Lung (tissue), 12 donors: ENCODE results near the gene PCYT1B. TPM values are rescaled to one million over a fixed set of nuclear protein-coding genes. Genes with fewer than 3 reads are reported as not detected.
"Not testable (repeated sequence)": the region's sequence is repeated elsewhere in the genome, so short reads cannot be mapped to it uniquely, and the experiment has no call there.

ENCODE experiments used
- ATAC-seq: fragments of 200-7000 bp; cut with Tn5 transposase; one replicate; pipeline ENCODE4 v1.9.1; 2020; ENCODE audit warnings: moderate number of reproducible peaks; ENCODE audit not compliant: insufficient read depth, low FRiP score
- DNase-seq, 3 donors: peaks; one replicate each; pipeline ENCODE4 v3.0.0-alpha.2; 2013 to 2017
- H3K27ac ChIP-seq, 2 donors: one replicate each; pipeline ENCODE4 v1.5.1; 2013; ENCODE audit warnings: mild to moderate bottlenecking in 2 of 2, moderate library complexity in 2 of 2, control low read depth in 1 of 2, inconsistent platforms in 1 of 2, low read depth in 1 of 2, low read length in 1 of 2
- H3K27me3 ChIP-seq, 3 donors: one replicate each; pipeline ENCODE4 v1.5.1; 2013; ENCODE audit warnings: low read length in 2 of 3; ENCODE audit not compliant: control insufficient read depth in 3 of 3, insufficient read depth in 3 of 3
- H3K36me3 ChIP-seq, 4 donors: one replicate each; pipeline ENCODE4 v1.5.1; 2013; ENCODE audit warnings: low read length in 4 of 4, mild to moderate bottlenecking in 1 of 4, moderate library complexity in 1 of 4; ENCODE audit not compliant: control insufficient read depth in 4 of 4, insufficient read depth in 4 of 4
- H3K4me1 ChIP-seq, 5 donors: one replicate each; pipeline ENCODE4 v1.5.1; 2013; ENCODE audit warnings: low read length in 5 of 5, mild to moderate bottlenecking in 2 of 5, moderate library complexity in 1 of 5; ENCODE audit not compliant: control insufficient read depth in 5 of 5, insufficient read depth in 5 of 5
- H3K4me3 ChIP-seq: one replicate; pipeline ENCODE4 v1.5.1; 2013; ENCODE audit warnings: mild to moderate bottlenecking, control low read depth, moderate library complexity
- H3K9ac ChIP-seq, 2 donors: one replicate each; pipeline ENCODE4 v1.5.1; 2013; ENCODE audit warnings: low read length in 2 of 2, control low read depth in 1 of 2; ENCODE audit not compliant: insufficient read depth in 1 of 2
- H3K9me3 ChIP-seq, 4 donors: one replicate each; pipeline ENCODE4 v1.5.1; 2013; ENCODE audit warnings: low read length in 3 of 4, mild to moderate bottlenecking in 1 of 4, moderate library complexity in 1 of 4; ENCODE audit not compliant: control insufficient read depth in 4 of 4, insufficient read depth in 3 of 4
- WGBS, 2 donors: extraction: QIAGEN DNeasy Blood & Tissue Kit; methylation state at CpG; one replicate each; pipeline ENCODE4 v1.1.7; 2013; 5-methylcytosine and 5-hydroxymethylcytosine counted together
- polyA plus RNA-seq, 2 donors: library from polyadenylated mRNA; stranded (reverse); fragments of 200-250 nt; gene quantifications; one replicate each; pipeline ENCODE4 v1.2.1, GENCODE V29; 2013
- total RNA-seq, 2 donors: library from RNA; depleted of rRNA in 1 of 2; stranded (reverse); fragments of >200 nt in 1 of 2; gene quantifications; one replicate each; pipeline ENCODE4 v1.2.1, GENCODE V29; 2014 to 2021
- TF ChIP-seq, protein P1 (sequence below): IDR thresholded peaks from 2 replicates; pipeline ENCODE4 v1.5.1; 2012; ENCODE audit warnings: mild to moderate bottlenecking; ENCODE audit errors: control extremely low read depth, extremely low read depth
- donor health status: control.
- donor health status: control.
- donor health status: Bipolar disorder and iron deficiency.
- donor health status: healthy.
- donor health status: DM: yes; HTN: yes; CAD: no.

Gene PCYT1B
- total and polyA plus RNA-seq, 4 donors, result 0.35 to 5.0 (median 2.4) TPM

DNA sequence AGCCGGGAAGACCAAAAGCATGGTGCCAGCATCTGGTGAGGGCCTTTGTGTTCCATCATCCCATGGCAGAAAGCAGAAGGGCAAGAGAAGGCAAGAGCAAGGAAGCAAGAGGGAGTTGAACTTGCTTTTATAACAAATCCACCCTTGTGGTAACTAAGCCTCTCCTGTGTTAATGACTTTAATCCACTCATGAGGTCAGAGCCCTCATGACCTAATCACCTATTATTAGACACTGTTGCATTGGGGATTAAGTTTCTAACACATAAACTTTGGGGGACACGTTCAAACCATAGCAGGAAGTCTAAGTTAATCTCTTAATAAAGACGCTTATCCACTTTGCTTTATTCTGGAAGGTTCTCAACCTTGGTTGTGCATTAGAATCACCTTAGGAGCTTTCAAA is 12.5 kb upstream of the PCYT1B start:
- Histone ChIP-seq H3K27me3 (peaks cover 0 to 17% (median 10%) of the 10 kb centered on the region in 3 donors), H3K4me1 (no peaks in the 10 kb centered on the region), H3K27ac (no peak overlapping the region), H3K9me3 (no peaks in the 10 kb centered on the region), H3K9ac (no peak overlapping the region), H3K36me3 (no peaks in the 10 kb centered on the region), H3K4me3 (no peak overlapping the region)
- TF ChIP-seq, protein P1, sequence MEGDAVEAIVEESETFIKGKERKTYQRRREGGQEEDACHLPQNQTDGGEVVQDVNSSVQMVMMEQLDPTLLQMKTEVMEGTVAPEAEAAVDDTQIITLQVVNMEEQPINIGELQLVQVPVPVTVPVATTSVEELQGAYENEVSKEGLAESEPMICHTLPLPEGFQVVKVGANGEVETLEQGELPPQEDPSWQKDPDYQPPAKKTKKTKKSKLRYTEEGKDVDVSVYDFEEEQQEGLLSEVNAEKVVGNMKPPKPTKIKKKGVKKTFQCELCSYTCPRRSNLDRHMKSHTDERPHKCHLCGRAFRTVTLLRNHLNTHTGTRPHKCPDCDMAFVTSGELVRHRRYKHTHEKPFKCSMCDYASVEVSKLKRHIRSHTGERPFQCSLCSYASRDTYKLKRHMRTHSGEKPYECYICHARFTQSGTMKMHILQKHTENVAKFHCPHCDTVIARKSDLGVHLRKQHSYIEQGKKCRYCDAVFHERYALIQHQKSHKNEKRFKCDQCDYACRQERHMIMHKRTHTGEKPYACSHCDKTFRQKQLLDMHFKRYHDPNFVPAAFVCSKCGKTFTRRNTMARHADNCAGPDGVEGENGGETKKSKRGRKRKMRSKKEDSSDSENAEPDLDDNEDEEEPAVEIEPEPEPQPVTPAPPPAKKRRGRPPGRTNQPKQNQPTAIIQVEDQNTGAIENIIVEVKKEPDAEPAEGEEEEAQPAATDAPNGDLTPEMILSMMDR, result no peak
- WGBS, 2 donors, result 75 to 82% methylated on average over 3 of the region's 3 CpGs
- DNase-seq (no peak), ATAC-seq (no peak)

DNA sequence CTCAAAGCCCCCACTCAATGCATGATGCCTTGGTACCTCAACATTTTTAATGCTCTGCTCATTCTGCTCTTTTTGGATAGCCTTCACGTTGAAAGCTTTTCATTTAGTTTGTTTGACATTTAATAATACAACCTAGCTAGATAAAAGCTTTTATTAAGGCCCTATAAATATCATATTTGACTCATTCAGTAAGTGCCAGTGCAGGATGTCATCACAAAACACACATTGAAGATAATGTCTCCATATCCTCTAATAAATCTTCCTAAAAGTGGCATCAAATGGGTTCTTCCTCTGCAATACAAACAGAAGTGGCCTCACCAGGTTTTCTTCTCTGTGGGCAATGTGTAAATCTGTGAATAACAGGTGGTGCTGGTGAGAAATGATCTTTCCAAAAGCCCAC is 12.0 kb upstream of the PCYT1B start:
- TF ChIP-seq, protein P1, result no peak
- Histone ChIP-seq H3K9ac (no peak overlapping the region), H3K36me3 (no peaks in the 10 kb centered on the region), H3K4me1 (no peaks in the 10 kb centered on the region), H3K9me3 (no peaks in the 10 kb centered on the region), H3K27me3 (peaks cover 0 to 16% (median 10%) of the 10 kb centered on the region in 3 donors), H3K4me3 (no peak overlapping the region), H3K27ac (no peak overlapping the region)
- no peak for ATAC-seq
- no peak for DNase-seq
- 39 to 89% methylated on average over 1 of the region's 1 CpG for WGBS, 2 donors

DNA sequence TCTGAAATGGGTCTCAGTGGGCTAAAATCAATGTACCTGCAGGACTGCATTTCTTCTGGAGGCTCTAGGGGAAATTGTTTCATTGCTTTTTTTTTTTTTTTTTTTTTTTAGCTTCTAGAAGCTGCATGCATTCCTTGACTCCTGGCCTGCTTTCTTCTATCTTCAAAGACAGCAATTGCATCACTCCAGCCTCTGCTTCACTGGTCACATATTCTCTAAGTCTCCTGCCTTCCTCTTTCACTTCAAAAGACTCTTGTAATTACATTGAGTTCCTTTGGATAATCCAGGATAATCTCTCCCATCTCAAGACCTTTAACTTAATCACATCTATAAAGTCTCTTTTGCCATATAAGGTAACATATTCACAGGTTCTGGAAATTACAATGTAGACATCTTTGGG is 11.3 kb upstream of the PCYT1B start:
- ATAC-seq (no peak), DNase-seq (no peak)
- no peaks in the 10 kb centered on the region for H3K4me1 ChIP-seq
- H3K9ac ChIP-seq, result no peak overlapping the region
- no peak overlapping the region for H3K27ac ChIP-seq
- H3K9me3 ChIP-seq, result no peaks in the 10 kb centered on the region
- peaks cover 0 to 13% (median 10%) of the 10 kb centered on the region in 3 donors for H3K27me3 ChIP-seq
- no peaks in the 10 kb centered on the region for H3K36me3 ChIP-seq
- TF ChIP-seq, protein P1, result no peak
- H3K4me3 ChIP-seq, result no peak overlapping the region

DNA sequence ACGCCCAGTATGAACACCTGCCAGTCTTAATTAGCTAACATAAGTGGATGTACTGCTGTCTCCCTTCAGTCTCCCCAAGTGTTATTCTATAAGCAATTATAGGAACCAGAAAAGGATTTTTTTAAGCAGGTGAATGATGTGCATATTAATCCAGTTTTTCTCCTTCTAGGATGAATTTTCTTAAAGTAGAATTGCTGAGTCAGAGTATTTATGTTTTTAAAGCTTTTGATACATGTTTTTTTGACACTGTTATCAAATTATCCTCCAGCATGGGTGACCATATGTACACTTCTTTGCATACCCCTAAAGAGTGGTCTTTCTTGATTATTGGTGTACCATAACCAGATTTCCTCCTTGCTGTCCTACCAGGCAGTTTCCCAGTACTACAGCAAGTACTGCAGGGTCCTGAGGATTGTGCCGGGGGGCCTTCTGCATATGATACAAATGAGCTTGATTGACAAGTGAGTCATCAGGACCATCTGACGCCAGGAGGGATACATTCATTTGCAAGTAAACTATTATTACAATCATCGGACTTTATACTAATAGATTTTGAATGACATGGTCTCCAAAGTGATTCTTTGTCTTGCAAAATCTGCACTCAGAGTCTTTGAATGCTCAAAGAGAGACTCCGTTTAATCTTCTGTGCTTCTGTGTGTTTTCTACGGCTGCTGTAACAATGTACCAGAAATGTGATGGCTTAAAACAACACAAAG is 10.7 kb upstream of the PCYT1B start:
- H3K27me3 ChIP-seq, result peaks cover 0 to 13% (median 6%) of the 10 kb centered on the region in 3 donors
- 66 to 89% methylated on average over 6 of the region's 6 CpGs for WGBS, 2 donors
- TF ChIP-seq, protein P1, result no peak
- DNase-seq (no peak), ATAC-seq (no peak)
- H3K4me3 ChIP-seq, result no peak overlapping the region
- H3K36me3 ChIP-seq, result no peaks in the 10 kb centered on the region
- H3K9me3 ChIP-seq, result no peaks in the 10 kb centered on the region
- H3K4me1 ChIP-seq, result no peaks in the 10 kb centered on the region
- H3K27ac ChIP-seq, result no peak overlapping the region
- no peak overlapping the region for H3K9ac ChIP-seq

DNA sequence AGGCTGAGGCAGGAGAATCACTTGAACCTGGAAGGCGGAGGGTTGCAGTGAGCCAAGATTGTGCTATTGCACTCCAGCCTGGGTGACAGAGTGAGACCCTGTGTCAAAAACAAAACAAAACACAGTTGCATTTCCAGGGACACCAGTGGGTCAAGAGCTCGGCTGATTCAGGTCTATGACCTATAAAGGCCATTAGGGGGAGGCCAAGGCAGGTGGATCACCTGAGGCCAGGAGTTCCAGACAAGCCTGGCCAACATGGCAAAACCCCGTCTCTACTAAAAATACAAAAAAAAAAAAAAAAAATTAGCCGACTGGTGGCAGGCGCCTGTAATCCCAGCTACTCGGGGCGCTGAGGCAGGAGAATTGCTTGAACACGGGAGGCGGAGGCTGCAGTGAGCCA is 8.5 kb upstream of the PCYT1B start:
- not testable (repeated sequence) for H3K36me3 ChIP-seq, H3K27me3 ChIP-seq, H3K9ac ChIP-seq, H3K27ac ChIP-seq, DNase-seq, H3K4me3 ChIP-seq, ATAC-seq, H3K9me3 ChIP-seq, H3K4me1 ChIP-seq
- WGBS, 2 donors, result 78 to 84% methylated on average over 3 to 9 of the region's 9 CpGs
